HEK293T (cell line): Measurements from ENCODE around the gene NEURL1.

Source experiments
- CTCF ChIA-PET: fragments of 350-600 bp; formaldehyde crosslinking; extraction: SDS; loops from one replicate; lab custom pipeline; 2021; ENCODE audit warnings: antibody characterized with exemption, inconsistent platforms; lab: Yijun Ruan, JAX
- POLR2A ChIA-PET: fragments of 350-600 bp; formaldehyde crosslinking; extraction: SDS; loops from one replicate; lab custom pipeline; 2020; ENCODE audit warnings: antibody characterized with exemption, inconsistent platforms; lab: Yijun Ruan, JAX
- DNase-seq: peaks from one replicate; pipeline ENCODE4 v3.0.0; 2012; ENCODE audit warnings: mixed read lengths; ENCODE audit errors: extremely low spot score
- ARNT ChIP-seq: fragments of 450-650 bp; IDR thresholded peaks from 2 replicates; pipeline ENCODE4 v1.6.1; 2017; ENCODE audit warnings: mild to moderate bottlenecking
- BHLHE40 ChIP-seq: fragments of 450-650 bp; IDR thresholded peaks from 2 replicates; pipeline ENCODE4 v1.6.1; 2016; ENCODE audit warnings: mild to moderate bottlenecking, moderate library complexity, borderline replicate concordance
- CTBP1 ChIP-seq: fragments of 450-650 bp; IDR thresholded peaks from 2 replicates; pipeline ENCODE4 v1.6.1; 2016; ENCODE audit warnings: borderline replicate concordance
- ELF4 ChIP-seq: fragments of 450-650 bp; IDR thresholded peaks from 2 replicates; pipeline ENCODE4 v1.6.1; 2017; ENCODE audit warnings: antibody characterized with exemption
- FOXA1 ChIP-seq: fragments of 450-650 bp; IDR thresholded peaks from 2 replicates; pipeline ENCODE4 v1.6.1; 2016; ENCODE audit warnings: mild to moderate bottlenecking
- FOXK2 ChIP-seq: fragments of 450-650 bp; IDR thresholded peaks from 2 replicates; pipeline ENCODE4 v1.6.1; 2016; ENCODE audit warnings: mild to moderate bottlenecking
- FOXM1 ChIP-seq: fragments of 450-650 bp; IDR thresholded peaks from 2 replicates; pipeline ENCODE4 v1.6.1; 2017; ENCODE audit warnings: mild to moderate bottlenecking, borderline replicate concordance
- HDGF ChIP-seq: fragments of 450-650 bp; IDR thresholded peaks from 2 replicates; pipeline ENCODE4 v1.6.1; 2017; ENCODE audit warnings: antibody characterized with exemption, borderline replicate concordance
- L3MBTL2 ChIP-seq: fragments of 450-650 bp; conservative IDR thresholded peaks from 2 replicates; pipeline ENCODE4 v1.6.1; 2016; ENCODE audit warnings: mild to moderate bottlenecking
- LEF1 ChIP-seq: fragments of 450-650 bp; IDR thresholded peaks from 2 replicates; pipeline ENCODE4 v1.6.1; 2017; ENCODE audit warnings: mild to moderate bottlenecking, borderline replicate concordance
- NFRKB ChIP-seq: fragments of 450-650 bp; IDR thresholded peaks from 2 replicates; pipeline ENCODE4 v1.6.1; 2016; ENCODE audit warnings: mild to moderate bottlenecking, moderate library complexity
- PKNOX1 ChIP-seq: fragments of 450-650 bp; IDR thresholded peaks from 2 replicates; pipeline ENCODE4 v1.6.1; 2016
- SP1 ChIP-seq: fragments of 450-650 bp; IDR thresholded peaks from 2 replicates; pipeline ENCODE4 v1.6.1; 2017
- SUZ12 ChIP-seq: fragments of 450-650 bp; IDR thresholded peaks from 2 replicates; pipeline ENCODE4 v1.6.1; 2016; ENCODE audit warnings: mild to moderate bottlenecking
- TARDBP ChIP-seq: fragments of 450-650 bp; IDR thresholded peaks from 2 replicates; pipeline ENCODE4 v1.6.1; 2016
- ZNF384 ChIP-seq: fragments of 450-650 bp; IDR thresholded peaks from 2 replicates; pipeline ENCODE4 v1.6.1; 2016

The NEURL1 gene

GRCh38 chr10:103449208-103450144 lies 44.0 kb upstream of the NEURL1 start:
- no peak for TF ChIP-seq FOXK2
- no peak for DNase-seq
- ChIA-PET POLR2A (no interaction called here), CTCF (no interaction called here)

GRCh38 chr10:103450201-103450695 lies 43.3 kb upstream of the NEURL1 start:
- CTCF ChIA-PET: no interaction called here

GRCh38 chr10:103451091-103451813 lies 42.3 kb upstream of the NEURL1 start:
- TF ChIP-seq ARNT (no peak), PKNOX1 (no peak), TARDBP (no peak), SP1 (no peak), ZNF384 (no peak), L3MBTL2 (no peak), LEF1 (no peak), ELF4 (no peak), FOXK2 (no peak), FOXM1 (no peak), HDGF (no peak), SUZ12 (no peak), FOXA1 (no peak), CTBP1 (no peak), NFRKB (no peak)
- CTCF ChIA-PET: no interaction called here
- no peak for DNase-seq
- POLR2A ChIA-PET: no interaction called here

More at GRCh38 chr10:103450201-103450695, 43.3 kb upstream of the NEURL1 start:
- POLR2A ChIA-PET: no interaction called here
- no peak for DNase-seq
- TF ChIP-seq CTBP1 (no peak), ZNF384 (no peak)

- no peak for DNase-seq
- ChIA-PET CTCF (no interaction called here), POLR2A (no interaction called here)
- TF ChIP-seq FOXM1 (no peak), CTBP1 (no peak), FOXA1 (no peak), SP1 (no peak), HDGF (no peak), L3MBTL2 (no peak), PKNOX1 (no peak), FOXK2 (no peak), SUZ12 (no peak), ELF4 (no peak), LEF1 (no peak), ZNF384 (no peak), BHLHE40 (no peak), TARDBP (no peak), NFRKB (no peak), ARNT (no peak)
These were observed 41.5 kb upstream of the NEURL1 start, which contains the start of gene CALHM2 for GRCh38 chr10:103451831-103452505. CALHM2 (minus strand) TSS chr10:103452370; CDS start chr10:103449941, 2,429 bp downstream.

GRCh38 chr10:103452506-103453230 lies 40.8 kb upstream of the NEURL1 start:
- no peak for DNase-seq
- POLR2A ChIA-PET: no interaction called here
- CTCF ChIA-PET: no interaction called here

GRCh38 chr10:103454026-103454425 lies 39.5 kb upstream of the NEURL1 start:
- no peak for TF ChIP-seq FOXM1
- TF ChIP-seq ARNT: no peak
- TF ChIP-seq SUZ12: no peak
- TF ChIP-seq L3MBTL2: no peak
- no peak for TF ChIP-seq TARDBP
- TF ChIP-seq PKNOX1: no peak
- TF ChIP-seq HDGF: no peak
- TF ChIP-seq SP1: no peak
- TF ChIP-seq LEF1: no peak
- no peak for TF ChIP-seq BHLHE40
- no peak for TF ChIP-seq FOXK2
- CTCF ChIA-PET: interaction anchor here (0.6 to 0.8 kb wide), 2 partner anchors 14 to 38 kb away, joined by 3 to 8 read pairs; no protein-coding TSS in a partner anchor
- DNase-seq: no peak
- POLR2A ChIA-PET: interaction anchor here (1.0 kb wide), 1 partner anchor 11 kb away, joined by 3 read pairs; no protein-coding TSS in a partner anchor

More at GRCh38 chr10:103452506-103453230, 40.8 kb upstream of the NEURL1 start:
- TF ChIP-seq SP1 (no peak), HDGF (no peak), ZNF384 (no peak)
